ENCODE data around the gene TRIM54.
"Not testable (repeated sequence)": the region's sequence is repeated elsewhere in the genome, so short reads cannot be mapped to it uniquely, and the experiment has no call there.

The TRIM54 gene

DNA sequence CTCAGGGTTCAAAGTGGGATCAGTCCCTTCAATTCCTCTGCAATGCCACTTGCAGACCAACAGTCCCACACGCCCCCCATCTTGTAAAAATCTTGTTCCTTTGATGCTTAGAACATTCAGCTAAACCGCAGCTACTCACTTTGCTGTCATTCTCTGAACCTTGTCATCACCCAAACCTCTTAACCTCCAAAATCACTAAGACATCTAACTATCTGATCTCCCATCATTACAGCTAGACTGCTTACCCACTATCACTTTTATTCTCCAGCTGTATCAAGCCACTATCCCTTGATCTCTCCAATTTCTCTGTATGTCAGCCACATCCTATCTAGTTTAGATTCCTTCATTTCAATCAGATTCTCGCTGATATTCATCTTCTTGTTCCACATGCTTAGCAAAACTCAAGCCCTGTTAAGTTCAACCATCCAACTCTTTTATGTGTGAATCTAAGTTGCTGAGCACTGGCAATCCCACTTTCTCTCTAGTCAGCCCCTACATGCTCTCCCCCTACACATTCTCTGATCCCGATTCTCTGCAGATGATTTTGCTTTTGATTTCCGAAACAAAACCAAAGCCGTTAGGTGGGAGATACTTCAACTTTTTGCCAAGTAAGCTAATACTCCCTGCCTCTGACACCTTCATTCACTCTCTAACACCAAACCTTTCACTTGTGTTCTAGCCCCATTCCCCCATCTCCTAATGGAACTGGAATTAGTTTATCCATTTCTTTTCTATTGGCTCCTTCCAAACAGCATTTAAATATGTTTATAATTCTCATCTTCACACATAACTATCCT is 69.8 kb downstream of the TRIM54 start:
- in situ Hi-C loops (cut with MboI; ENCODE audit: low sequenced_read_pairs, unreplicated experiment): no loop called here
- DNase-seq (ENCODE audit: low spot score): no peak
- TF ChIP-seq, protein P1, sequence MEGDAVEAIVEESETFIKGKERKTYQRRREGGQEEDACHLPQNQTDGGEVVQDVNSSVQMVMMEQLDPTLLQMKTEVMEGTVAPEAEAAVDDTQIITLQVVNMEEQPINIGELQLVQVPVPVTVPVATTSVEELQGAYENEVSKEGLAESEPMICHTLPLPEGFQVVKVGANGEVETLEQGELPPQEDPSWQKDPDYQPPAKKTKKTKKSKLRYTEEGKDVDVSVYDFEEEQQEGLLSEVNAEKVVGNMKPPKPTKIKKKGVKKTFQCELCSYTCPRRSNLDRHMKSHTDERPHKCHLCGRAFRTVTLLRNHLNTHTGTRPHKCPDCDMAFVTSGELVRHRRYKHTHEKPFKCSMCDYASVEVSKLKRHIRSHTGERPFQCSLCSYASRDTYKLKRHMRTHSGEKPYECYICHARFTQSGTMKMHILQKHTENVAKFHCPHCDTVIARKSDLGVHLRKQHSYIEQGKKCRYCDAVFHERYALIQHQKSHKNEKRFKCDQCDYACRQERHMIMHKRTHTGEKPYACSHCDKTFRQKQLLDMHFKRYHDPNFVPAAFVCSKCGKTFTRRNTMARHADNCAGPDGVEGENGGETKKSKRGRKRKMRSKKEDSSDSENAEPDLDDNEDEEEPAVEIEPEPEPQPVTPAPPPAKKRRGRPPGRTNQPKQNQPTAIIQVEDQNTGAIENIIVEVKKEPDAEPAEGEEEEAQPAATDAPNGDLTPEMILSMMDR (IDR thresholded peaks at IDR 0.05; ENCODE audit: borderline replicate concordance, control extremely low read depth, extremely low read depth, insufficient read depth, missing control alignments): no peak

DNA sequence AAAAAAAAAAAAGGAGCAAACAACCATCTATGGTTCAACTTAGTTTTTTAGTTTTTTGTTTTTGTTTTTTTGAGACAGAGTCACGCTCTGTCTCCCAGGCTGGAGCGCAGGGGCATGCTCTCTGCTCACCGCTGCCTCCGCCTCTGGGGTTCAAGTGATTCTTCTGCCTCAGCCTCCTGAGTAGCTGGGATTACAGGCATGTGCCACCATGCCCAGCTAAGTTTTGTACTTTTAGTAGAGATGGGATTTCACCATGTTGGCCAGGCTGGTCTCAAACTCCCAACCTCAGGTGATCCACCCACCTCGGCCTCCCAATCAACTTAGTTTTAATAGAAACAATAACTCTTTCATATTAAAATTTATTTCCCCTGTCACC is 71.1 kb downstream of the TRIM54 start:
- DNase-seq (ENCODE audit: low spot score); in situ Hi-C loops (cut with MboI; ENCODE audit: low sequenced_read_pairs, unreplicated experiment): not testable (repeated sequence)

DNA sequence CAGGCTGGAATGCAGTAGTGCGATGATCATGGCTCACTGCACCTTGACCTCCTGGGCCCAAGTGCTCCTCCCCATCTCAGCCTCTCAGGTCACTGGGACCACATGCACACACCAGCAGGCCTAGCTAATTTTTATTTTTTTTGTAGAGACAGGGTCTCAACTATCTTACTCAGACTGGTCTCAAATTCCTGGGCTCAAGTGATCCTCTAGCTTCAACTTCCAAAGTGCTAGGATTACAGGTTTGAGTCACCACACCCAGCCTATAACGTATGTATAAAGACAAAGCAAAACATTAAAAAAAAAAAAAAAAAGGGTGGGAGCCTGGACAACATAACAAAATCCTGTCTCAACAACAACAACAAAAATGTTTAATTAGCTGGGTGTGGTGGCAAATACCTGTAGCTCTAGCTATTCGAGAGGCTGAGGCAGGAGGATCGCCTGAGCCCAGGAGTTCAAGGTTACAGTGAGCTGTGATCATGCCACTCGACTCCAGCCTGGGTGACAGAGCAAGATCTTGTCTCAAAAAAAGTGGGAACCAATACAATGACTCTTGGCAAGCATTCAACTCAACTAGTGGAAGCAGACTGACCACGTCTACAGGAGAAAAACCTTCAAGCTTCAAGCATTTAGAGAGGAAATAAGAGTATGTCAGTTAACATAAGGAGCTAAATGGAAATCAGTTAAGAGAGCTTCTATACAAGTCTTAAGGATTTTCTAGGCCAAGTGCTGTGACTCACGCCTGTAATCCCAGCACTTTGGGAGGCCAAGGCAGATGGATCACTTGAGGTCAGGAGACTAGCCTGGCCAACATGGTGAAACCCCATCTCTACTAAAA is 71.8 kb downstream of the TRIM54 start:
- DNase-seq (ENCODE audit: low spot score): no peak
- in situ Hi-C loops (cut with MboI; ENCODE audit: low sequenced_read_pairs, unreplicated experiment): no loop called here
- TF ChIP-seq, protein P1 (IDR thresholded peaks at IDR 0.05; ENCODE audit: borderline replicate concordance, control extremely low read depth, extremely low read depth, insufficient read depth, missing control alignments): no peak

DNA sequence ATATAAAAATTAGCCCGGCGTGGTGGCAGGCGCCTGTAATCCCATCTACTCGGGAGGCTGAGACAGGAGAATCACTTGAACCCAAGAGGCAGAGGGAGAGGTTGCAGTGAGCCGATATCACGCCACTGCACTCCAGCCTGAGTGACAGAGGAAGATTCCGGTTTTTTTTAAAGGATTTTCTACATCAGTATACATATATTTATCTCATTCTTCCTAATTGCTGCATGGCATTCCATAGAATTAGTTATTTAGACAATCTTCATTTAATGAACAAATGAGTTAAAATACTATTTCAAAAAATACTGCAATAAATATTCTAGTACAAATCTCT is 72.3 kb downstream of the TRIM54 start:
- TF ChIP-seq, protein P1 (IDR thresholded peaks at IDR 0.05; ENCODE audit: borderline replicate concordance, control extremely low read depth, extremely low read depth, insufficient read depth, missing control alignments): no peak
- DNase-seq (ENCODE audit: low spot score): no peak
- in situ Hi-C loops (cut with MboI; ENCODE audit: low sequenced_read_pairs, unreplicated experiment): no loop called here

DNA sequence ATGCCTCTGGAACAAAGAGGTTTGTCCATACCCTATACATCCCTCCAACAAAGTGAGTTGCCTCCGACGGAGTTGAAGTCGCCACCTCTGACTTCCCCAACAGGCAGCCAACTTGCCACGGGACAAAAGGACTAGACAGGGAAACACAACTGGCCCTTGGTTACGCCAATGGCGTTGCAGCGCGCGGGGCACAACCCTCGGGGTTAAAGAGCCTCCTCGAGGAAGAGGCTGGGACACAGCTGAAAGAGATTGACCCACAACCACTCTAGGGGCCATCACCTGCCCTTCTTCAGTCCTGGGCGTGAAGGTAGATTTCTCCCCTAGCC is 73.8 kb downstream of the TRIM54 start:
- TF ChIP-seq, protein P1 (IDR thresholded peaks at IDR 0.05; ENCODE audit: borderline replicate concordance, control extremely low read depth, extremely low read depth, insufficient read depth, missing control alignments): no peak
- DNase-seq (ENCODE audit: low spot score): peak; percentile 74
- in situ Hi-C loops (cut with MboI; ENCODE audit: low sequenced_read_pairs, unreplicated experiment): no loop called here

DNA sequence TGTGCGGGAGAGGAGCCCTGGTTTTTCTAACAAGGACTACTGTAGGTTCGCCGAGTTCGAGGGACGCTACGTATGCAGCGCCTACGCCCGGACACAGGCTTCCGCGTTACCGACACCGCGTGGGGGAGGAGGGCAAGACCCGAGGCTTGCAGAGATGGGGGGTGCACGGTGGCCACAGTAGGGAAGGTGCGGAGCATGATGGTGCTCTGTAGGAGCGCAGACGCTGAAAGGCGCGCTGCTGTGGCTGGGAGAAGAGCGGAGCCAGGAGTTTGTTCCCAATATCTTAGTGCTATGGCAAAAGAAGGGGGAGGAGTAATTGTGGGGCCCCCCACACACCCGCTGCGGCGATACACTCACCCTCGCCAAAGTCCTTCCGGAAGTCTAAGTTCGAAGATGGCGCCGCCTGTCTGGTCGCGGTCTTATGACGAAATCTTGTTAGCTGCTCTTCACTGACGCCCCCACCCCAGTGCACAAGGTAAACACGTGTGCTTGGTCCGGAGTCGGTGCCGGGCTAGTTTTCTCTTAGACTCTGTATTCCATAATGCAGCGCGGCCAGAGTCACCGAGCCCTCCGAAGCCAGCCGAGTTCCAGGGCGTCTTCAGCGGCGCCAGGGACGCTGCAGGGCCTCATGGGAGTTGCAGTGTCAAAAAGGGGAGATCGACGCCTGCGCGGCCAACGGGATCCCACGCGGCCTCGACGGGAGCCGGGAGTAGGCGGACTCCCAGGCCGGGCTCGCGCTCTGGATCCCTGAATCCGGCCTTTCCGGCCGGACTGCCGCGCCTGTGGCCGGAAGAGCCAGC is 74.4 kb downstream of the TRIM54 start, which contains the start of gene GTF3C2:
Gene GTF3C2 (minus strand): TSS at position 383 of the 800 bp plus-strand sequence. CDS start 13,210 bp downstream, outside the sequence.
- in situ Hi-C loops (cut with MboI; ENCODE audit: low sequenced_read_pairs, unreplicated experiment): no loop called here
- TF ChIP-seq, protein P1 (IDR thresholded peaks at IDR 0.05; ENCODE audit: borderline replicate concordance, control extremely low read depth, extremely low read depth, insufficient read depth, missing control alignments): no peak

More for the DNA sequence above, 74.4 kb downstream of the TRIM54 start, which contains the start of gene GTF3C2:
- DNase-seq (ENCODE audit: low spot score): peak; percentile 92
